Stimulated activated CD4-positive, alpha-beta T cell treated with anti-CD3 and anti-CD28 coated beads, Interleukin-2, amount 100 ng/mL, for 24 hours (primary cell): ENCODE data around the gene MSANTD4.
"Not testable (repeated sequence)": the region's sequence is repeated elsewhere in the genome, so short reads cannot be mapped to it uniquely, and the experiment has no call there.

Experiments
- DNase-seq, 2 donors: peaks; one replicate each; pipeline ENCODE4 v3.0.0-alpha.2; 2020

Gene MSANTD4

GRCh38 chr11:106021967-106022794, at the start of gene MSANTD4:
Gene MSANTD4 (minus strand): TSS chr11:106022240. CDS start chr11:106010917, 11,323 bp downstream.
- DNase-seq = peak; percentile 94 to 98

GRCh38 chr11:106070606-106071005, 48.6 kb upstream of the MSANTD4 start:
- no peak for DNase-seq

GRCh38 chr11:106063009-106063408, 41.0 kb upstream of the MSANTD4 start:
- no peak for DNase-seq

- DNase-seq = no peak
Measured at GRCh38 chr11:106061954-106062949, 40.2 kb upstream of the MSANTD4 start.

- DNase-seq = no peak
Measured at GRCh38 chr11:106061249-106061784, 39.3 kb upstream of the MSANTD4 start.

- no peak for DNase-seq
Measured at GRCh38 chr11:106059617-106060016, 37.6 kb upstream of the MSANTD4 start.

- not testable (repeated sequence) for DNase-seq
Measured at GRCh38 chr11:106058377-106058776, 36.3 kb upstream of the MSANTD4 start.

- DNase-seq = no peak
Measured at GRCh38 chr11:106051103-106051502, 29.1 kb upstream of the MSANTD4 start.

GRCh38 chr11:106049727-106050476, 27.9 kb upstream of the MSANTD4 start:
- no peak for DNase-seq

GRCh38 chr11:106047631-106048030, 25.6 kb upstream of the MSANTD4 start:
- no peak for DNase-seq

GRCh38 chr11:106043540-106043939, 21.5 kb upstream of the MSANTD4 start:
- DNase-seq = no peak

GRCh38 chr11:106032861-106033260, 10.8 kb upstream of the MSANTD4 start:
- DNase-seq = no peak

- no peak for DNase-seq
Measured at GRCh38 chr11:106031936-106032335, 9.9 kb upstream of the MSANTD4 start.

- DNase-seq = no peak
Measured at GRCh38 chr11:106031202-106031810, 9.3 kb upstream of the MSANTD4 start.

GRCh38 chr11:106030609-106031008, 8.6 kb upstream of the MSANTD4 start:
- DNase-seq = no peak

GRCh38 chr11:106022795-106023275, 795 bp upstream of the MSANTD4 start:
- no peak for DNase-seq

- DNase-seq = no peak
Measured at GRCh38 chr11:106021181-106021966, 666 bp downstream of the MSANTD4 start.

- no peak for DNase-seq
Measured at GRCh38 chr11:106017093-106017492, 4.9 kb downstream of the MSANTD4 start.

- DNase-seq = no peak
Measured at GRCh38 chr11:106015066-106015465, 7.0 kb downstream of the MSANTD4 start.

- DNase-seq = no peak
Measured at GRCh38 chr11:106014620-106015019, 7.4 kb downstream of the MSANTD4 start.

GRCh38 chr11:106014035-106014434, 8.0 kb downstream of the MSANTD4 start:
- DNase-seq = no peak
